SJCRH30 (cell line): Measurements from ENCODE around the gene TOPBP1. TPM values are rescaled to one million over a fixed set of nuclear protein-coding genes. Genes with fewer than 3 reads are reported as not detected.
"Not testable (repeated sequence)": the region's sequence is repeated elsewhere in the genome, so short reads cannot be mapped to it uniquely, and the experiment has no call there.

Experiments used
- DNase-seq, 2 experiments: peaks; one replicate each; pipeline ENCODE4 v3.0.0-alpha.2; 2015 to 2020
- H3K27ac ChIP-seq: fragments of 250-450 bp; sonication (Bioruptor Pico); 2 replicates; pipeline ENCODE4 v1.5.1; 2020; ENCODE audit warnings: mild to moderate bottlenecking, moderate library complexity
- H3K27me3 ChIP-seq: fragments of 250-450 bp; sonication (Bioruptor Pico); 2 replicates; pipeline ENCODE4 v1.5.1; 2020; ENCODE audit warnings: mild to moderate bottlenecking, moderate library complexity
- H3K36me3 ChIP-seq: fragments of 250-450 bp; sonication (Bioruptor Pico); 2 replicates; pipeline ENCODE4 v1.5.1; 2020; ENCODE audit warnings: mild to moderate bottlenecking, moderate library complexity
- H3K4me1 ChIP-seq: fragments of 250-450 bp; sonication (Bioruptor Pico); 2 replicates; pipeline ENCODE4 v1.5.1; 2020; ENCODE audit warnings: mild to moderate bottlenecking, moderate library complexity
- H3K4me3 ChIP-seq: fragments of 250-450 bp; sonication (Bioruptor Pico); 2 replicates; pipeline ENCODE4 v1.5.1; 2020; ENCODE audit warnings: mild to moderate bottlenecking, moderate library complexity
- H3K9me3 ChIP-seq: fragments of 250-450 bp; sonication (Bioruptor Pico); replicated peaks from 2 replicates; pipeline ENCODE4 v1.5.1; 2020; ENCODE audit warnings: mild to moderate bottlenecking, moderate library complexity
- total RNA-seq: library from RNA; depleted of rRNA; stranded (reverse); fragments of >200 nt; shearing (Covaris generic); gene quantifications from 2 replicates; pipeline ENCODE4 v1.2.3, GENCODE V29; 2014

The TOPBP1 gene
- total RNA-seq, 1 experiment from 2014 or later = 111 TPM

DNA sequence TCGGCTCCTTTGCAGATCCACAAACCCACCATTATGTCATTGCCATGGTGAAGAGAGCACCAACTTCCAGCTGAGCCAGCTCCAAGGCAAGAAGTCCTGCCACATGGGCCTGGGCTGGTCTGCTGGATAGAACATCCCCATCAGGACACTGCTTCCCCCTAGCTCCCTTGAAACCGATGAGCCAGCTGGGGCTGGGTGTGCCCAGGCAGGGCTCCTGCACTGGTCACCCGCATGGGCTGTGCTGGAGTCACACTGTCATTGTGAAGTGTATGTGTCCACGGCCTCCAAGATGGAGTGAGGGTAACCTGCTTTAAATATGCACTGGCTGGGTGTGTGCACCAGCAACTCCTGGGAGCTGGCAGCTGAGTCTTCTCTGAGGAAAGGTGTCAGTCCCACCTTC lies 31.0 kb upstream of the TOPBP1 start:
- Histone ChIP-seq H3K36me3 (no peaks in the 10 kb centered on the region), H3K4me3 (no peak overlapping the region), H3K27ac (no peak overlapping the region), H3K4me1 (no peaks in the 10 kb centered on the region), H3K27me3 (no peaks in the 10 kb centered on the region), H3K9me3 (no peaks in the 10 kb centered on the region)
- DNase-seq = no peak

DNA sequence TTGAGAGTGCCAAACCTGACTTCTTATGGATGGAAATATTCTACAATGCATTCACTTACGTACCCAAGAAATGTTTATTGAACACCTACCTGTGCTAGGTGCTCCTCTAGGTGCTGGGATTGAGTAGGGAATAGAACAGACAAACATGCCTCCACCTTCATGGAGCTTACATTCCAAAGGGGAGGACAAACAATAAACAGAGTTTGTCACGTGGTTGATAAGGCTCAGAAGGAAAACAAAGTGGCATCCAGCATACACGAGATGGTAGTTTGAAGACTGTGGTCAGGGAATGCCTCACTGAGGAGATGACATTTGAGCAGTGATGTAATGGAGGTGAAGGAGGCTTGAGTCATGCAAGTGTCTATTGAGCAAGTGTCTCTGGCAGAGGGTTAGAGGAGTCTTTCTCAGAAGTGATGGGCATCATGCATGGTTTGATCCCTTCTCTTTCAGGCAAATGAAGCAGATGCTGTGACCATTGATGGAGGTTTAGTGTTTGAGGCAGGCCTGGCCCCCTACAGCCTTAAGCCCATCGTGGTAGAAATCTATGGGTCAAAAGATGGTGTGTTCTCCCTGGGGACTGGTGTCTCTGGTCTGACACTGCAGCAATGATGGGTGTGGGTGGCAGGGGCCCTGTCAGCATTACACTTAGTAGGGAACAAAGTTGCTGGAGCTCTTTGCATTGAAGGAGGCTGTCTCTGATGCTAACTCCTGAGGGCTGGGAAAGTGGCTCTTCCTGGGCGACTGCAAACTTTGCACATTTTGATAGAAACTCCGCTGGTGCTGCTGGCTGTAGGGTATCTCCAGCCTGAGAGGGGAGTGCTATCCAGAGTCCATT lies 29.7 kb upstream of the TOPBP1 start:
- Histone ChIP-seq H3K27me3 (no peaks in the 10 kb centered on the region), H3K4me1 (no peaks in the 10 kb centered on the region), H3K4me3 (no peak overlapping the region), H3K9me3 (no peaks in the 10 kb centered on the region), H3K36me3 (no peaks in the 10 kb centered on the region), H3K27ac (no peak overlapping the region)
- DNase-seq = no peak

DNA sequence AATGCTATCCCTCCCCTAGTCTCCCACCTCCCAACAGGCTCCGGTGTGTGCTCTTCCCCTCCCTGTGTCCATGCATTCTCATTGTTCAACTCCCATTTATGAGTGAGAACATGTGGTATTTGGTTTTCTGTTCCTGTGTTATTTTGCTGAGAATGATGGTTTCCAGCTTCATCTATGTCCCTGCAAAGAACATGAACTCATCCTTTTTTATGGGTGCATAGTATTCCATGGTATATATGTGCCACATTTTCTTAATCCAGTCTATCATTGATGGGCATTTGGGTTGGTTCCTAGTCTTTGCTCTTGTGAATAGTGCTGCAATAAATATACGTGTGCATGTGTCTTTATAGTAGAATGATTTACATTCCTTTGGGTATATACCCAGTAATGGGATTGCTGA lies 16.3 kb upstream of the TOPBP1 start:
- not testable (repeated sequence) for H3K36me3 ChIP-seq, H3K4me3 ChIP-seq, DNase-seq, H3K9me3 ChIP-seq, H3K27me3 ChIP-seq, H3K4me1 ChIP-seq, H3K27ac ChIP-seq

DNA sequence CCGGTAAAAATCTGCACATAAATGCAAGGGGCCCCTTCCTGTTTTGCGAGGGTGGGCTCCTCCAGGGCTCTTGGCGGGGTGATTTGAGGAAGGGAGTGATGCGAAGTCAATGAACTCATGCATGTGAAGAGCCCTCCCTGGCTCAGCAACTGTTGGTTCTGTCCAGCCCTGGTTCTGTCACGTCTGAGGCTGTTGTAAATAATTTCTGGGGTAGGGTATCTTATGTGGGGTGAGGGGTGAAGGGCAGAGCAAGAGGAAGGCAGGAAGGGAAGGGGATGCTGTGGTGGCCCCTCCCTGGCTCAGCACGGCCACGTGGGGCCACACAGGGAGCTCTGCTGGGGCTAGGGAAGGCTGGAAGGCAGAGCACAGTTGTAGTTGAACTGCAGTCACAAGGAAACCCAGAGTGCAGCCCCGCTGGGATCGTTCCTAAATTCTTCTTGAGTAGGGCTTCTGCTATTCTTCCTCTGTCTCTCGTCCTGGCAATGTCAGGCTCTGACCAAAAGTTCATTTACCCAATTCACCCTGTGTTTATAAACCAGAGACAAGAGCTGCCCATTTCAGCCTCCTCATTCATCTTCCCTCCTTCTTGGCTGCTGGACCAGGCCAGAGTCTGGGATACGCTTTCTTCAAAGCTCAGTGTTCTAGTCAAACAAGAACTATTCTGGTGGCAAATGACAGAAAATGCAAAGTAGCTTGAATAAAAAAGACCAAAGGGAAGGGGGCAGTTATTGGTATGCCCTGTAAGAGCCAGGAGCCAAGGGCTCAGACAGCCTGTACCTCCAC lies 14.8 kb upstream of the TOPBP1 start:
- no peak overlapping the region for H3K4me3 ChIP-seq
- H3K27me3 ChIP-seq = no peaks in the 10 kb centered on the region

DNA sequence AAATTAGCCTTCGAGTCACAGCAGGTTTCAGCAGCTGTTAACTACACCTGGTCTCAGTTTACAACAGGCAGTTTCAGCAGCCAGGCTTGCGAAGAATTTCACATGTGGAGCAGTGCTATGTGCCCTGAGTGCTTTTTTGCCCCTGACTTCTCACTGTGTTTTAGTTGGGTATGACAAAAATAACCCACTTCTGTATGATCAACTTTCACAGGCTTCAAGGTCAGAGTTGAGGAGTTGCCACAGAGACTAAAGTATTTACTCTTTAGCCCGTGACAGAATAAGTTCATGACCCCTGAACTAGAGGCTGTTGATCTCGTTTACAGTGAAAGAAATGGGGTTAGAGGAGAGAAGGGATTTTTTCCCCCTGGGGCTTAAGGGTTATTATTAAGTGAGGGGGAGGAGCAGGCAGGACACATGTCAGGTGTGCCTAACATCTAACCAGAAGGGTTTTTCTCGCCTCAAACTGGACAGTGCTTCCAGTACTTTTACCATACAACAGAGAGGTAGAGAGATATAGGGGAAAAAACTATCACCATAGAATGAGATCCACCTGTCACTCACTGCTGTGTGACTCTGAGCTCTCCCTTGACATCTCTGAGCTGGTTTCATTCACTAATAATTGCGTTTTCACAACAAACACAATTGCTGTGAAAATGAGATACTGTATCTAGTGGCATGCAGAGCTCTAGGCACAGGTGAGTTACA lies 14.0 kb upstream of the TOPBP1 start:
- Histone ChIP-seq H3K4me1 (peaks cover 3% of the 10 kb centered on the region; the same call in 1 of the 2 replicates), H3K27ac (no peak overlapping the region), H3K27me3 (no peaks in the 10 kb centered on the region), H3K9me3 (peaks cover 7% of the 10 kb centered on the region), H3K36me3 (no peaks in the 10 kb centered on the region), H3K4me3 (no peak overlapping the region)
- no peak for DNase-seq

More for the DNA sequence above, 14.8 kb upstream of the TOPBP1 start:
- peaks cover 3% of the 10 kb centered on the region; the same call in 1 of the 2 replicates for H3K4me1 ChIP-seq
- no peak for DNase-seq
- H3K36me3 ChIP-seq = no peaks in the 10 kb centered on the region
- peaks cover 8% of the 10 kb centered on the region for H3K9me3 ChIP-seq
- H3K27ac ChIP-seq = no peak overlapping the region

DNA sequence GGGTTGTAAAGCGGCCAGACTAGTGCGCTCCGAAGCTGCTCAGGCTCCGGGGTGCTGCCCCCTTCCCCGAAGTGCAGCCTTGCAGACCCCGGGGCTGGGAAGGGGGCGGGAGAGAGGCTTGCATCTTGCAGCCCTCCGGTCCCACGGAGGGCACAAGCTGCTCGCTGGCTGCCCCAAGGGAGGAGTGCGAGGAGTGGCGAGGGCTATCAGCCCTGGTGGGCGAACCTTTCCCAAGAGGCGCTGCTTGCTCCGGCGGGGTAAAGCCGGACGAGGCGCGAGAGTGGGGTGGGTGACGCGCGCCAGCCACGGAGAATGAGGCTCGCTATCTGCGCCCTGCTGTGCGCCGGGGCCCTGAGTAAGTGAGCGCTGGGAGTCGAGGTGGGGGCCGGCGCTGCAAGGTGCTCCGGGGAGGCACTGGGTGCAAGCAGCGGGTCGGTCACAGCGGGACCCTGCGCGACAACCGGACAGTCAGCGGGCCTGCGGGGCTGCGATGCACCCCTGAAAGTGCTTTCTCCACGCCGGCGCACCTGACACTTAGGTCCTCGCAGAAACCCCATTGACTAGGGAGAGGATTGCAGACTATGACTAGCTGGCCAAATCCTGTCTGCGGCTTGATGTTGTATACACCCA lies 12.7 kb upstream of the TOPBP1 start:
- no peak for DNase-seq
- peaks cover 3% of the 10 kb centered on the region; the same call in 1 of the 2 replicates for H3K4me1 ChIP-seq
- no peak overlapping the region for H3K4me3 ChIP-seq
- no peaks in the 10 kb centered on the region for H3K27me3 ChIP-seq
- H3K27ac ChIP-seq = no peak overlapping the region
- peaks cover 4% of the 10 kb centered on the region; the same call in 1 of the 2 replicates for H3K9me3 ChIP-seq
- no peaks in the 10 kb centered on the region for H3K36me3 ChIP-seq

DNA sequence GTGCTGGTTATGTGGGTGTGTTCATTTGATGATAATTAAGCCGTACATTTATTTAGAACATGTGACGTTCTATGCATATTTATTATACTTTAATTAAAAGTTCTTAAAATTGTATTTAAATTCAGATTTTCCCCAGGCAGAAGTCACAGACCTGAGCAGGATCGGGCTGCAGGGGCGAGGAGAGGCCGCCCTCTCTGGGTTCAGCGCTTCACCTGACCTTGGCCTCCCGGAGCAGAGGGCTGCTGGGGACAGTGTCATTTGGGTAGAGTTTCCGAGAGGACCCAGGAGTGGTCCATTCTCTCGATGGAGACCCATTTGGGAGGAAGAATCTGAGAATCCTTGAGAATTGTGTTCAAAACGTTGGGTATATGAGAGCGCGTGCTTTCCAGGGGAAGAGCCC lies 12.0 kb upstream of the TOPBP1 start:
- Histone ChIP-seq H3K4me3 (no peak overlapping the region), H3K27me3 (no peaks in the 10 kb centered on the region), H3K4me1 (peaks cover 3% of the 10 kb centered on the region; the same call in 1 of the 2 replicates), H3K9me3 (peaks cover 4% of the 10 kb centered on the region; the same call in 1 of the 2 replicates), H3K27ac (no peak overlapping the region), H3K36me3 (no peaks in the 10 kb centered on the region)
- no peak for DNase-seq

DNA sequence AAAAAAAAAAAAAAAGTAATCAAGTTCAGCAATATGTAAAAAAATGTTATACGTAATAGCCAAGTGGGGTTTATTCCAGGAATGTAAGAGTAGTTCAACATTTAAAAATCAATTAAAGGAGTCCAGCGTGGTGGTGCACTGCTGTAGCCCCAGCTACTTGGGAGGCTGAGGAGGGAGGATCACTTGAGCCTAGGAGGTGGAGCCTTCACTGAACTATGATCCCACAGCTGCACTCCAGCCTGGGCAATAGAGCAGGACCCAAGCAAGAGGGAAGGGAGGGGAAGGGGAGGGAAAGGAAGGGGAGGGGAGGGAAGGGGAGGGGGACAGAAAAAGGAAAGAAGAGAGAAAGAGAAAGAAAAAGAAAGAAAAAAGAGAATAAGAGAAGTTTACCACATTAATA lies 10.7 kb upstream of the TOPBP1 start:
- H3K36me3 ChIP-seq = no peaks in the 10 kb centered on the region

DNA sequence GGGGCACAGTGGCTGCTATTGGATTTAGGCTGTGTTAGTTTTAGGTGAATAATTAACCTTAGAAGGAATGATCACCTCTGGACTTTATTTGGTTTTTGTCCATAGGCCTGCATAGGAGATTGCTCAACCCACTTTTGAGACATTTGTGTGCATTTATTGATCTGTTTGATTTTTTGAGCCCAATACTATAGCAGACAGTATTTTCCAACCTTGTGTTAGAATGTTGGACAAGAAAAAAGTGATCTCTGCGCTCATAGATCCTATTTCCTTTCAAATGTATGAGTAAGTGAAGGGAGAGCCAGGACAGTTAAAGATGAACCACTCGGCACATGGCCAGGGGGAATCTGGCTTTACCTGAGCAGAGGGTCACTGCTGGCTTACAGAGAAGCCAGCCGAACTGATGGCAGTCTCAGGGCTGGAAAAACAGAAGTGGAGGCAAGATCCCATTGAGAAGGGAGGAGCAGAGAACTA lies 8.8 kb upstream of the TOPBP1 start:
- Histone ChIP-seq H3K9me3 (no peaks in the 10 kb centered on the region), H3K4me1 (peaks cover 3% of the 10 kb centered on the region), H3K36me3 (no peaks in the 10 kb centered on the region), H3K27me3 (no peaks in the 10 kb centered on the region), H3K27ac (no peak overlapping the region), H3K4me3 (no peak overlapping the region)
- DNase-seq = no peak

More for the DNA sequence above, 10.7 kb upstream of the TOPBP1 start:
- Histone ChIP-seq H3K9me3 (no peaks in the 10 kb centered on the region), H3K4me3 (no peak overlapping the region), H3K4me1 (peaks cover 3% of the 10 kb centered on the region), H3K27me3 (no peaks in the 10 kb centered on the region), H3K27ac (no peak overlapping the region)
- no peak for DNase-seq

DNA sequence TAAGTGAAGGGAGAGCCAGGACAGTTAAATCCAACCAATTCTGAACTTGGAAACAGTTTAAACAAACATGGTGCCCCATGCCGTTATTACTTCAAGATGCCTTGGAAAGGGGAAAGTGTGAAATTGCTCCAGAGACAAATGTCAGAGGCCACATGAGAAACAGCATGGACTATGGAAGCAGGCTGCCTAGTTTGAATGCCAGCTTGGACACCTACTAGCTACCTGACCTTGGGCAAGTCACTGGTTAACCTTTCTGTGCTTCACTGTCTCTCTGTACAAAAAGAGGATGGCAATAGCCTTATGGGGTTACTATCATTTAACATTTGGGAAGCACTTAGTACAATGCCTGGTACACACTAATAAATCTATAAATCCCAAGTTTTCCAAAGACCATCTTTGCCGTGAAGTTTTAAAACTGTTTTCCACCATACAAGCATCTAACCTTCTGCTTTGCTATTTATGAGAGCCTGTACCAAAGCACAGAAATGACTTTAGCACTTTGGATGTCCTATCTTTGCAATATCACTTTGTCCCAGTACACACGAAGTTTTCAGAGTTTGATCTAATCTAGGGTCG lies 8.3 kb upstream of the TOPBP1 start:
- Histone ChIP-seq H3K4me1 (no peaks in the 10 kb centered on the region; the same call in none of the 2 replicates), H3K27ac (no peak overlapping the region), H3K9me3 (no peaks in the 10 kb centered on the region), H3K27me3 (no peaks in the 10 kb centered on the region), H3K4me3 (no peak overlapping the region), H3K36me3 (no peaks in the 10 kb centered on the region)
- no peak for DNase-seq

DNA sequence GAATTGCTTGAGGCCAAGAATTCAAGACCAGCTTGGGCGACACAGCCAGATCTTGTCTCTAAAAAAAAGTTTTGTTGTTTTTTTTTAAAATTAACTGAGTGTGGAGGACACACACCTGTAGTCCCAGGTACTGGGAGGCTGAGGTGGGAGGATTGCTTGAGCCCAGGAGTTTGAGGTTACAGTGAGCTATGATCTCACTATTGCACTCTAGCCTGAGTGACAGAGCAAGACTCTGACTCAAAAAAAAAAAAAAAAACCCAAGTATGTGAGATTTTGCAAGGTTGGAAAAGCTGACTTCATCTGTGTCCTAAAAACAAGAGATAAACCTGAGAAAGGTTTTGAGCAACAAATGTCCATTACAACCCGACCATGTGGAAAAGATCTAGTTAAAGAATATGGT lies 5.4 kb upstream of the TOPBP1 start:
- Histone ChIP-seq H3K4me1 (no peaks in the 10 kb centered on the region; the same call in none of the 2 replicates), H3K27ac (no peak overlapping the region), H3K36me3 (no peaks in the 10 kb centered on the region)

DNA sequence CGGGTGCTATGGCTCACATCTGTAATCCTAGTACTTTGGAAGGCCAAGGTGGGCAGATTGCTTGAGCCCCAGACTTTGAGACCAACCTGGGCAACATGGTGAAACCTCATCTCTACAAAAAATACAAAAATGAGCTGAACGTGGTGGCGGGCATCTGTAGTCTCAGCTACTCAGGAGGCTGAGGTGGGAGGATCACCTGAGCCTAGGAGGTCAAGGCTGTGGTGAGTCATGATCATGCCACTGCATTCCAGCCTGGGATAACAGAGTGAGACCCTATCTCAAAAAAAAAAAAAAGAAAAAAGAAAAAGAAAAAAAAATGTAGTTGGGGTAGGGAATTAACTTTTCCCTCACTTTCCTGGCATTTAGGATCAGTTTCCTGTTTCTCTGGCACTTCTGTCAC lies 3.4 kb upstream of the TOPBP1 start:
- not testable (repeated sequence) for DNase-seq, H3K27me3 ChIP-seq, H3K4me1 ChIP-seq, H3K36me3 ChIP-seq, H3K27ac ChIP-seq, H3K4me3 ChIP-seq, H3K9me3 ChIP-seq

More for the DNA sequence above, 5.4 kb upstream of the TOPBP1 start:
- no peak for DNase-seq
- H3K4me3 ChIP-seq = no peak overlapping the region
- H3K27me3 ChIP-seq = no peaks in the 10 kb centered on the region
- H3K9me3 ChIP-seq = no peaks in the 10 kb centered on the region

DNA sequence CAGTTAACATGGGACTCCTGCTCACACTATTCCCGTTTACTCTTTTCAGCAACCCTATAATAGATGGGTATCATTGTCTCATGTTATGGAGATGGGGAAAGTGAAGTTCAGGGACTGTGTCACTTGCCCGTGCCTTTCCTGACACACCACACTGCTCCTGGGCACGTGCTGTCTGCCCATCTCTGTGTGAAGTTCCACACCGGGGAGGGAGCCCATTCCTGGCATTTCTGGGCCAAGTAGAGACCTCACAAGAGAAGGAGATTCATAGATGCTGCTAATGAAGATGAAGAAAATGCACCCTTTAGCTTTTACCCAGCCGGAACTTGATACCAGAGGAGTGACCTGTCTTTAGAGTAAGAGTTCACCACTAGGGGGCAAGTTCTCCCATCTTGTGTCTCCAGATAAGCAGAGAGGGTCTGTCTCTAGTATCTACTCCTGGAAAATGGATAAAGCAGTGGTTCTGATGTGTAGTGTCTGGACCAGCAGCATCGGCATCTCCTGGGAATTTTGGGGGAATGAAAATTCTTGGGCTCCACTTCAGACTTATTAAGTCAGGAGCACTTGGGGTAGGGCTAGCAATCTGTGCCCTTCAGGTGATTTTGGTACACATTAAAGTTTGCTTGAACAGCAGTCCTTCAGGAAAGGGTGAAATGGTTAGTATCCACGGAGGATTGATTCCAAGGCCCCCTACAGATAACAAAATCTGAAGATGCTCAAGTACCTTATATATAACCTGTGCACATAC lies 2.0 kb upstream of the TOPBP1 start:
- DNase-seq = peak; percentile 61 to 84
- no peak overlapping the region for H3K4me3 ChIP-seq

More for the DNA sequence above, 2.0 kb upstream of the TOPBP1 start:
- no peaks in the 10 kb centered on the region for H3K27me3 ChIP-seq
- peaks cover 5% of the 10 kb centered on the region; the same call in 1 of the 2 replicates for H3K4me1 ChIP-seq
- no peaks in the 10 kb centered on the region for H3K9me3 ChIP-seq
- peaks cover 12% of the 10 kb centered on the region for H3K36me3 ChIP-seq
- H3K27ac ChIP-seq = no peak overlapping the region
